Stimulated activated naive CD4-positive, alpha-beta T cell treated with Interleukin-2 at 50 U/mL for 16 hours (primary cell): ENCODE results near the gene TGFBR3L.

Experiments used
- DNase-seq: peaks from one replicate; lab custom pipeline; 2025; lab: John Stamatoyannopoulos, UW

Gene TGFBR3L

GRCh38 chr19:7914598-7915045 is at the start of gene TGFBR3L:
Gene TGFBR3L (plus strand): TSS chr19:7914830.
- no peak for DNase-seq

GRCh38 chr19:7865262-7865911 is 49.2 kb upstream of the TGFBR3L start:
- DNase-seq = no peak

GRCh38 chr19:7866399-7867091 is 48.1 kb upstream of the TGFBR3L start:
- DNase-seq = no peak

- DNase-seq = no peak
Observed at GRCh38 chr19:7867092-7867844, 47.4 kb upstream of the TGFBR3L start.

- DNase-seq = no peak
Observed at GRCh38 chr19:7868326-7868670, 46.3 kb upstream of the TGFBR3L start.

GRCh38 chr19:7868671-7869452 is 45.8 kb upstream of the TGFBR3L start:
- peak; percentile 79 for DNase-seq

- DNase-seq = peak; percentile 70
Observed at GRCh38 chr19:7869453-7869909, 45.1 kb upstream of the TGFBR3L start.

- DNase-seq = peak; percentile 46
Observed at GRCh38 chr19:7869910-7870511, 44.6 kb upstream of the TGFBR3L start.

GRCh38 chr19:7870571-7871436 is 43.8 kb upstream of the TGFBR3L start:
- peak; percentile 26 for DNase-seq

- peak; percentile 72 for DNase-seq
Observed at GRCh38 chr19:7871437-7872305, 43.0 kb upstream of the TGFBR3L start.

- DNase-seq = no peak
Observed at GRCh38 chr19:7872306-7873204, 42.1 kb upstream of the TGFBR3L start.

- no peak for DNase-seq
Observed at GRCh38 chr19:7873304-7874075, 41.1 kb upstream of the TGFBR3L start.

- DNase-seq = no peak
Observed at GRCh38 chr19:7874076-7874896, 40.3 kb upstream of the TGFBR3L start, which contains the start of gene PRR36. Gene PRR36 (minus strand): TSS chr19:7874390. CDS start chr19:7873689, 701 bp downstream.

- no peak for DNase-seq
Observed at GRCh38 chr19:7874897-7875273, 39.7 kb upstream of the TGFBR3L start.

- DNase-seq = no peak
Observed at GRCh38 chr19:7877249-7877836, 37.3 kb upstream of the TGFBR3L start.

- no peak for DNase-seq
Observed at GRCh38 chr19:7879111-7879807, 35.4 kb upstream of the TGFBR3L start.
